ENCODE results near the gene PYM1. TPM values are rescaled to one million over a fixed set of nuclear protein-coding genes. Genes with fewer than 3 reads are reported as not detected.

The PYM1 gene
- polyA plus RNA-seq, 1 of the 3 experiments (the other 2 are of a cell fraction) = 36.3 TPM

GRCh38 chr12:55938826-55939501, 11.3 kb upstream of the PYM1 start (continued):
- no peak for TF ChIP-seq CTCF (IDR thresholded peaks at IDR 0.05)
- no peak for TF ChIP-seq MAX (IDR thresholded peaks at IDR 0.05; ENCODE audit: low read depth)
- TF ChIP-seq NRF1 (IDR thresholded peaks at IDR 0.05; ENCODE audit: low read depth, low read length) = no peak

GRCh38 chr12:55937981-55938380, 10.3 kb upstream of the PYM1 start:
- Histone ChIP-seq H3K36me3 (replicated peaks in 1 of 2; ENCODE audit: control insufficient read depth in 1 of 2, insufficient read depth in 2 of 2, low read length in 1 of 2) (peaks cover 20 to 34% of the 10 kb centered on the region in 2 experiments), H3K9ac (no peak overlapping the region), H3K9me3 (no peaks in the 10 kb centered on the region), H3K9me2 (no peaks in the 10 kb centered on the region), H3K4me2 (no peak overlapping the region), H3K27ac (ENCODE audit: low read depth in 2 of 2, low read length in 1 of 2) (peak overlapping the region in 1 of 2 experiments; percentile 42; a peak in 2 of 4 replicates), H4K20me1 (ENCODE audit: insufficient read depth) (no peaks in the 10 kb centered on the region), H3F3A (replicated peaks; ENCODE audit: insufficient read depth) (peaks cover 7% of the 10 kb centered on the region), H3K27me3 (ENCODE audit: insufficient read depth) (no peaks in the 10 kb centered on the region), H3K4me3 (ENCODE audit: low read depth in 2 of 2, low read length in 1 of 2) (no peak overlapping the region), H2AFZ (ENCODE audit: low read depth) (no peak overlapping the region), H3K79me2 (ENCODE audit: insufficient read depth) (peaks cover 13% of the 10 kb centered on the region; the same call in 1 of the 2 replicates), H3K4me1 (ENCODE audit: control insufficient read depth in 1 of 2, insufficient read depth in 2 of 2, low read depth in 1 of 2, low read length in 1 of 2) (peaks cover 10% of the 10 kb centered on the region in 2 experiments; a peak in 2 of 4 replicates)
- POLR2A ChIA-PET = no interaction called here
- CTCF ChIA-PET = interaction anchor here (1.0 to 10.8 kb wide), 4 partner anchors 11 to 200 kb away, joined by 3 to 96 read pairs (median 23); no protein-coding TSS in a partner anchor
- DNase-seq = no peak
- 49% methylated on average over 2 of the region's 2 CpGs for WGBS (ENCODE audit: low lambda C conversion rate)
- TF ChIP-seq GABPA (IDR thresholded peaks at IDR 0.05; ENCODE audit: low read depth) (no peak), ZBTB33 (IDR thresholded peaks at IDR 0.05; ENCODE audit: borderline replicate concordance, low read depth) (no peak), RAD21 (IDR thresholded peaks at IDR 0.05; ENCODE audit: low read length) (no peak), YY1 (IDR thresholded peaks at IDR 0.05; ENCODE audit: low read depth) (no peak), NRF1 (IDR thresholded peaks at IDR 0.05; ENCODE audit: low read depth, low read length) (no peak), CTCF (IDR thresholded peaks at IDR 0.05) (no peak), TEAD4 (IDR thresholded peaks at IDR 0.05; ENCODE audit: borderline replicate concordance, insufficient read depth) (no peak), TCF12 (IDR thresholded peaks at IDR 0.05) (no peak), PBX3 (IDR thresholded peaks at IDR 0.05) (no peak)
